HCT116 (cell line): ENCODE results near the gene SPRING1.

Source experiments
- CBX3 ChIP-seq: IDR thresholded peaks from 2 replicates; pipeline ENCODE4 v1.6.1; 2012; ENCODE audit warnings: low read depth
- CTCF ChIP-seq, 3 experiments: fragments of 200-600 bp in 1 of 3; sonication (generic) in 1 of 3; IDR thresholded peaks in 2 of 3; conservative IDR thresholded peaks in 1 of 3; 2 replicates each; pipeline ENCODE4 v1.5.1; 2012 to 2017; ENCODE audit warnings: low read depth in 2 of 3, low read length in 2 of 3, antibody characterized with exemption in 1 of 3, borderline replicate concordance in 1 of 3, control low read depth in 1 of 3, mild to moderate bottlenecking in 1 of 3, mixed read lengths in 1 of 3, mixed run types in 1 of 3, moderate library complexity in 1 of 3; ENCODE audit not compliant: insufficient read depth in 1 of 3
- EZH2 ChIP-seq: fragments of 200-600 bp; sonication (generic); IDR thresholded peaks from 2 replicates; pipeline ENCODE4 v1.6.1; 2017; ENCODE audit warnings: antibody characterized with exemption, mixed run types
- EZH2phosphoT487 ChIP-seq: fragments of 200-600 bp; IDR thresholded peaks from 2 replicates; pipeline ENCODE4 v1.6.1; 2018; ENCODE audit warnings: antibody characterized with exemption, borderline replicate concordance
- POLR2A ChIP-seq: IDR thresholded peaks from 2 replicates; pipeline ENCODE4 v1.7.0; 2011; ENCODE audit warnings: borderline replicate concordance; ENCODE audit not compliant: insufficient read depth, insufficient read length; ENCODE audit errors: extremely low read depth
- POLR2AphosphoS5 ChIP-seq: IDR thresholded peaks from 2 replicates; pipeline ENCODE4 v1.6.1; 2011; ENCODE audit warnings: mild to moderate bottlenecking, low read depth, low read length, moderate library complexity

DNA sequence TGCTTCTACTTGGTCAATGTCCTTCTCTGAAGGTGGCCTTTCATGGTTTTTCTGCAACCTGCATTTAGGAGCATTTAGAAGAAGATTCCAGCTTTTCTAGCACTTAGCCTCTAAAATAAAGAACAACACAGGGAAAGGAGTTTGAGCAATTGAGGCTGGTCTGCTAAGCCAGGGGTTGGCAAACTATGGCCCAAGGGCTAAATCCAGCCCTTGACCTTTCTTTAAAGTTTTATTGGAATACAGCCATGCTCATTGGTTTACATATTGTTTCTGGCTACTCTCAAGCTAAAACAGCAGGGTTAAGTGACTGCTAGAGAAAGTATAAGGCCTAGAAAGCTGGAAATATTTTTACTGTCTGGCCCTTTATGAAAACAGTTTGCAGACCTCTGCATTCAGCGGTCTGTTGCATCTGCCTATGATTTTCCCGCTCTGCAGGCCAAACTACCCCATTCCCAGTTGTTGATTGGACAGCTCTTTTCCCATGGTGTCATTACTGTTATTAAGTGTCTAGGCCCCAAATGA, 39.3 kb downstream of the SPRING1 start:
- TF ChIP-seq POLR2A (no peak), POLR2AphosphoS5 (no peak), CTCF (IDR thresholded peaks at IDR 0.05 in 2 of 3, conservative IDR thresholded peaks at IDR 0.05 in 1 of 3; ENCODE audit: borderline replicate concordance in 1 of 3, insufficient read depth in 1 of 3, low read depth in 2 of 3, low read length in 2 of 3) (no peak), EZH2phosphoT487 (no peak), CBX3 (no peak), EZH2 (no peak)
